Measurements from ENCODE around the gene BABAM2.
"Not testable (repeated sequence)": the region's sequence is repeated elsewhere in the genome, so short reads cannot be mapped to it uniquely, and the experiment has no call there.

The BABAM2 gene

GRCh38 chr2:28321426-28321825 is 430.9 kb downstream of the BABAM2 start:
- DNase-seq: no peak

GRCh38 chr2:28322051-28322450 is 431.5 kb downstream of the BABAM2 start:
- DNase-seq: no peak

DNA sequence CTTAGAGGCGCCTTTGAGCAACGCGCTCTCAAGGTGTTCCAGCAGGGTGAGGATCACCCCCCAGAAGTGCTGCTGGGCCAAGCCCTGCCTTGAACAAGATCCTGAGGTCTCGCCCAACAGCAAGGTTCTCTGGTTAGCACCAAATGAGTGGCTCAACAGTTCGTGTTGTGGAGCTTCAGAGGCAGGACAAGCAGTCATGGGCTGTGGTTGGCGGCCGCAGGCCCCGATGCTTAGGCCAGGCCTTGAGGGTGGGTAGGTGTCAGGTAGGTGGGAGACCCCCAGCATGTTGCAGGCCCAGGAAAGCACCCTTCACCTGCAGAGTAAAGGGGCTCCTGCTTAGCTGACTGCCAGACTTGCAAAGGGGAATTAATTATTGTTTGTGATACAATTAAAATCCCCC is 431.9 kb downstream of the BABAM2 start:
- no peak for DNase-seq

DNA sequence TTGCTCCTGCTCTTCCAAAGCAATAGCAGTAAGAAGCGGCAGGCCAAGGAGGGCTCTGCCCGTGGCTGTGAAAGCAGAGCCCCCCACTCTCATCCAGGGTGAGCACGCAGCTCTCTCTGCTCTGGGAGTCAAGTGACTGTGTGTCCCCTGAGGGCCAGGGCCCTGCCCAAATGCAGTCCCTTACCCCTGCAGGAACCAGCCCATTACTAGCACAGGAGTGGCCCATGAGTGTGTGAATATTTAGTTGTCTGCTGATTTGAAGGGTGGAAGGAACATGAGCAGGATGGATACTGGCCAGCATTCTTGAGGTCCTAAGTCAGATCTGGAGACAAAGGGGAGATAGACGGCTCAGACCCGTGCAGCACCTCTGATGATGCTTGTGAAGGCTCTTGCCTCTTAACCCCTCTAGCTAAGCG is 432.5 kb downstream of the BABAM2 start:
- DNase-seq: no peak

DNA sequence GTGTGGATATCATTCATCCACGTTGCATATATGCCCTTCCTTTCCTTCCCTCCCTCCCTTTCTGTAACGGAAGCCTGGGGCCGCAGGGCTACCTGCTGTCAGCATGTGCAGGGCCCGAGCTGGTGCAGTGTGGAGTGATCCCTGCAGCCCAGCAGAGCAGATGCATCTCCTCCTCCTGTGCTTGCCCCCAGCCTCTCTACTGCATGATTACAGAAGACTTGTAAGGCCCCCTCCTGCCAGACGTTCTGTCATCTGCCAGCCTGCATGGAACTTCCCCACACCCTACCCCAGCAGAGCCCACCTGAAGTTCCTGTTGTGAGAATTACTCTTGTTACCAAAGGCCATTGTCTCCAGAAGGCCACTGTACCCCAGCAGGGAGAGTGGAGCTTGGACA is 434.6 kb downstream of the BABAM2 start:
- no peak for DNase-seq

DNA sequence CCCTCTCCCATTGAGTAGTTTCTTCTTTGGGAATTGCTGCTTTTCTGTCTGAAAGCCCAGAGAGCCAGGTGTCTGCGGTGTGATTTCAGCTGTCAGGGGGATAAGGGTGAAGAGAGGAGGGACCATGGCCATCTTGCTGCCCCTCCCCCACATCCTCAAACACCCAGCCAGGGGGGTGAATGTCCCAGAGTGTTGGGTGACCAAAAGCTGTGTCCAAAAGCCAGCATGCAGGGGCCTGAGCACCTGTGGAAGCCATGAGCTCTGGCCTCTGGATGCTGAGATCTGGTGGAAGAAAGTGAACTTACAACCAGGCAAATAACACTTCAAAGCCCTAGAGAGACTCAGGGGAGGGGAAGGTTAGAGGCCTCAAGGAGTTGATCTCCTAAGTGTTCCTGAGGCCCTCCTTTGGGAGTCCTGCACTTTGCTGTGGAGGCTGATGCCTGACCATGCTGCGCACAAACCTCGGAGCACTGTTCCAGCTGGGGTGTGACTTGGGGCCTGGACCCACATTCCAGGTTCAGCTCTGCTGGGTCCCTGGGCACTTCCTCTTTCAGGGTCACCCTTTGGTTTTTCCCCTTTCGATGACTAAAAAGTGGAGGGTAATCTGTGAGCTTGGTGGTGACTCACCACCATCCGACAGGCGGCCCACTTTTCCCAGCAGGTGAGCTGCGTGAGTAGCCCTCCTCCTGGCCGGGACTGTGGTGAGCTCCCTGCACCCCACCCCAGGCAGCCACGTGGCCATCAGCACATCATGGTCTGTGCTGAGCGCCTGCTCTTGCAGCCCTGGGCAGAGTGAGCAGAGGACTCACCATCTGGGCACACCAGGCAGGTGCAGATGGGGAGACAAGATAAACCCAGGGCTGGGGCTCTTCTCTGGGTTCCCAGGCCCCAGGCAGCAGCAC is 435.3 kb downstream of the BABAM2 start:
- DNase-seq: no peak

DNA sequence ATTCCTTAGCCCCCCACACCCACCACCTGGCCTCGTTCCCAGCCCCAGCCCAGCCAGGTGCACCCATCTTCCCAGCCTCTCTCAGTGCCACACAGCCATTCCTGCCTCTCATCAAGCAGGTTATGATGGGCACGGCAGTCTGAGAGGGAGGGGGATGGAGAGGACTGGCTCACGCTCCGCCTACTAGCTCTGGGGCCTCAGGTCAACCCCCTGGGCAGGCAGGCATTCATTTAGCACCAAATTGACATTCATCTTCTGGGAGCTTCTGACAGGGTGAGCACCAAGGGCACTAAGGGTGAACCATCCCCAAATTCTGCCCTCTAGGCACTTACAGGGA is 435.9 kb downstream of the BABAM2 start:
- no peak for DNase-seq

- DNase-seq: no peak
Measured at GRCh38 chr2:28326881-28327505, 436.5 kb downstream of the BABAM2 start.

DNA sequence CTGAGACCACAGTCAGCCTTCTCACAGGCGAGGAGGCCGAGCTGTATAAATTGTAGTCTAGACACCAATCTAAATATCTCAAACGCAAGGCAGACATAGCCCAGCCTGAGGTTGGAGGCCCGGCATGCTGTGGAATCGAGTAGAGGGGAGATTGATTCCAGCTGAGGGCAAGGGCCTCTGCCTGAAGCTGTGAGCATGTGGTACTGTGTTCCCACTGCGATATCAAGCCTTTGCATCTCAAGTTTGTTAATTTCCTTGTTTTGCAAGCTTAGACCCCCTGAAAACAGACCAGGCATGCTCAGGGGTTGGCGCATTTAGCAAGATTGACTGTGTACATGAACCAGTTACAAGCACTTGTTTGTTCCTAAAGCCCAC is 437.0 kb downstream of the BABAM2 start:
- DNase-seq: no peak

GRCh38 chr2:28327956-28328922 is 437.7 kb downstream of the BABAM2 start:
- DNase-seq: no peak

DNA sequence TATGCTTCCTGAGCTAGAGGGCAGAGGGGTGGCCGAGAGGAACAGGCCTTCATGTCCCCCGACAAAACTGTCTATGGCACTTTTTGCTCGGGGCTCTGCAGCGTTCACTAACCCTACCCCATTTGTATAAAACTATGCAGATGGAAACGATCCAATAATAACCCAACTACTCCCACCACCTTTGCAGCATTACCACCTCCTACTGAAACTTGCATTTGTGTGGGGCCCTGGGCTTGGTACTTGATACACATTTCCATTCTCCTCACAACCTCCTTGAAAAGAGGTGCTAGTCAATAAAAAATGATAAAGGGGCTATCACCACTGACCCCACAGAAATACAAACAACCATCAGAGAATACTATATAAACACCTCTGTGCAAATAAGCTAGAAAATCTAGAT is 438.7 kb downstream of the BABAM2 start:
- no peak for DNase-seq

- not testable (repeated sequence) for DNase-seq
Measured at GRCh38 chr2:28330722-28331121, 440.2 kb downstream of the BABAM2 start.

GRCh38 chr2:28331797-28332196 is 441.3 kb downstream of the BABAM2 start:
- DNase-seq: not testable (repeated sequence)

DNA sequence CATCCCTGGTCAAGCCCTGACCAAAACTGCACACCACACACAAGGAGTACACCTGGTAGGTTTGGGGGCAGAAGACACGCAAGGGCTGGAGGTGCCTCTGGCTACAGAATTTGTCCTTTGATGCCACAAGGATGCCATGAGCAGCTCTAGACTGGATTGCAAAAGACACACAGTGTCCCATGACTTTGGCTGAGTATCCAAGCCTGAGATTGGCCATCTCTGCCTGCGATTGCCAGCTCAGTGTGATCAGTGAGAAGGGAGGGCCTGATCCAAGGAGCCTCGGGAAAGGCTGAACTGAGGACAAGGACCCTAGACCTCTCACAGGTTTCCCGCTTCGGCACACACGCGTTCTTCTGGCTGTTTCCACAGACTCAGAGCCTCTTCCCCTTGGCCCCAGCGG is 442.2 kb downstream of the BABAM2 start:
- no peak for DNase-seq

DNA sequence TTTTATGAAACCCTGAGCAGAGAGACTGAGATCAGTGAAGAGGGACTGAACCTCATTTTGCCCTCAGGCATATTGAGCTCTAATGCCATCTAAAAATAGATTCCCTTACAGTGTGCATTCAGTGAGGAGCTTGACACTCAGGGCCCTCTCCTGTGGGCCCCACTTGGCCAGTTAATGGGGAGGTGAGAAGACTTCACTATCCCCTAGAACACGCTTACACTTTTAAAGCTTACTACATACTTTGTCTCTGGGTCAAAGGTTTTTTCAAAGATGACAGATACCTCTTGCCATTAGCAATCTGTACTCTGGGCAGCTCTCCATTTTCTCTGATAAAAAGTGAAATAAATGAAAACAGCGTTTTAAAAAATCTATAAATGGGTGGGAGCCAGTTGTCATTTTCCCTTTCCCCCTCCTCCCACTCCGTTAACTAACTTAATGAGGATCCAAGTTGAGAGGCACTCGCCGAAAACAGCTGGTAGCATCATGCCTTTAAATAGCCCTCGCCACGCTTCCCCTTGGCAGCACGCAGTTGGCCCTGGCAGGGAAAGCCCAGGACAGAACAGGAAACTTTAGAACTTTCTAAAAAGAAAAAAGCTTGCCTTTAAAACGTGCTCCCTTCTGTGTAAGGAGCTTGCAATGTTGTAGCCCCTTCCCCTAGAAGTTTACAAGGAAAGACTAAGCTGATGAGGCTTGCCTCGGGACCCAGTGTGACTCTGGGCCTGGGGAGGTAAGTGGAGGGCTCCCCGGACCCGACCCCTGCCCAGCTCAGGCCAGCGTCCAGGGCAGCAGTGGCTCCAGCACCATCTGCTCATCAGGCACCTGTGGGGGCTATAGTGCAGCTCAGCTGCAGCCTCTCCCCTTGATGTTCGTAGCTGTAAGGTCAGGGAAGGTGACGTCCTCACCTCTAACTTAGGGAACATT is 443.3 kb downstream of the BABAM2 start:
- DNase-seq: no peak

DNA sequence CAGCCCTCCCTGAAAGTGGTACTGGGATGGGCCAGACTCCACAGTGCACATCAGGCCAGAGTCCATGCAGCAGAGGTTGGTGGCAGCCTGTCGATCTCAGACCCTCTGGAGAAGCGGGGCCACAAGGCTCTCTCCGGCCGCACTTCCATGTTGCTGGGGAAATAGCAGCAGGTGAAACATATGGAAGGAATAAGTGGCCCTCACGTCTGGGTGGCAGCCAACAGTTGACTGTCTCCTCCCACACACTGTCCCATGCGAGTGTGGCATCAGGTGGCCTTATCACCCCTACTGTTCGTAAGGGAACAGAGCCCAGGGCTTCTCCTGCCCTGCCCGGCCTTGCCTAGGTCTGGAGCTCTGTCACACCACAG is 444.0 kb downstream of the BABAM2 start:
- DNase-seq: no peak

DNA sequence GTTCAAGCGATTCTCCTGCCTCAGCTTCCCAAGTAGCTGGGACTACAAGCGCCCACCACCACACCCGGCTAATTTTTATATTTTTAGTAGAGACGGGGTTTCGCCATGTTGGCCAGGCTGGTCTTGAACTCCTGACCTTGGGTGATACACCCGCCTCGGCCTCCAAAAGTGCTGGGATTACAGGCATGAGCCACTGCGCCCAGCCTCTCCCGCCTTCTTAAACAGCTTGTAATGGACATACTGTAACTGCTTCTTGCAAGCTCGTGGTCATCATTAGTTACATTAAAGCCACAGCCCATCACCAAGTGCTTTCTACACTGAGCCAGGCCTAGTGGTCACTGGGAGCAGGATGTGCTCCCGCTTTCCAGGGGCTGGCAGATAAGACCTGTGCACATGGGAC is 444.7 kb downstream of the BABAM2 start:
- DNase-seq: not testable (repeated sequence)

- no peak for DNase-seq
Measured at GRCh38 chr2:28335666-28336065, 445.1 kb downstream of the BABAM2 start.

DNA sequence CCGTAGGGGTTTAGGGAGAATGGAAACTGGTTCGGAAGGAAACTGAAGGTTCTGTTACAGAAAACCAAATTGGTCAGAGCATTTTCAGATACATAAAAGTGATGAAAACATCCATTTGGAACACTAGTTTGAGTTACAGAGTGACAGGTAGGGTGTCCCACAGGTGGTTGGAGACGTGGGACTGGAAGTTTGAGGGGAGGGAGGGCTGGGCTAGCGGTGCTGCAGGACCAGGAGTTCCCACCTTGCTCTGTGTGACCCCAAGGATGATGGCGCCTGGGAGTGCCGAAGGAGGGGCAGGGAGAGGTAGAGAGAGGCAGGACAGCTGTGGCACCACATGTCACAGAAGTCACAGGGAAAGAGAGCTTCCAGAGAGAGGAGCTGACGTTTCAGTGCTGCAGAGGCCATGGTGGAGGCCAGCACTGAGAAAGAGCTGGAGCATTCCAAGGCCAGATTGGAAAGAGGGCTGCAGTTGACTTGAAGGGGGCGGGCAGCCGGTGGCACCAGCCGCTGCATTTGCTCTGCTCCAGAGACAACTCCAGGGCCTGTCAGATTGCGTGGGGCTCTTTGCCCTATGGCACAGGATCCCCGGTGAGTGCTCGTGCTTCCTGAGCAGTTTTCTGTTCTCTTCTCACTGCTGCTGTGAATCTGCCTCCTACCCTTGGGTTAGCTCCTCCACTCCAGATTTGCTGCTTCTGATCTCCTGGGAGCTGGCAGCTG is 445.9 kb downstream of the BABAM2 start:
- no peak for DNase-seq

- no peak for DNase-seq
Measured at GRCh38 chr2:28336982-28337627, 446.6 kb downstream of the BABAM2 start.

Measured in activated CD4-positive, alpha-beta T cell treated with anti-CD3 and anti-CD28 coated beads for 4 hours (primary cell).